GM10248 (cell line): ENCODE data around the gene FGF4.
"Not testable (repeated sequence)": the region's sequence is repeated elsewhere in the genome, so short reads cannot be mapped to it uniquely, and the experiment has no call there.

Experiments used
- CTCF ChIA-PET: fragments of 300-600 bp; sonication (Branson Sonifier 250); formaldehyde crosslinking; extraction: SDS; loops from one replicate; lab custom pipeline; 2021; ENCODE audit warnings: antibody characterized with exemption; lab: Yijun Ruan, JAX
- POLR2A ChIA-PET: fragments of 350-650 bp; sonication (Branson Sonifier 250); formaldehyde crosslinking; extraction: SDS; loops from one replicate; lab custom pipeline; 2020; ENCODE audit warnings: antibody characterized with exemption; lab: Yijun Ruan, JAX
- DNase-seq: peaks from one replicate; pipeline ENCODE4 v3.0.0; 2012; ENCODE audit errors: extremely low spot score
- CTCF ChIP-seq: IDR thresholded peaks from 2 replicates; pipeline ENCODE4 v1.5.1; 2012; ENCODE audit warnings: mild to moderate bottlenecking, low read depth; ENCODE audit errors: extremely low read depth, missing control alignments, control extremely low read depth

Gene FGF4

GRCh38 chr11:69778373-69778772 lies 3.2 kb upstream of the FGF4 start:
- TF ChIP-seq CTCF = no peak
- DNase-seq = no peak
- ChIA-PET CTCF (interaction anchor here (1.2 to 1.4 kb wide), 2 partner anchors 16 to 133 kb away, joined by 3 read pairs; no protein-coding TSS in a partner anchor), POLR2A (no interaction called here)

DNA sequence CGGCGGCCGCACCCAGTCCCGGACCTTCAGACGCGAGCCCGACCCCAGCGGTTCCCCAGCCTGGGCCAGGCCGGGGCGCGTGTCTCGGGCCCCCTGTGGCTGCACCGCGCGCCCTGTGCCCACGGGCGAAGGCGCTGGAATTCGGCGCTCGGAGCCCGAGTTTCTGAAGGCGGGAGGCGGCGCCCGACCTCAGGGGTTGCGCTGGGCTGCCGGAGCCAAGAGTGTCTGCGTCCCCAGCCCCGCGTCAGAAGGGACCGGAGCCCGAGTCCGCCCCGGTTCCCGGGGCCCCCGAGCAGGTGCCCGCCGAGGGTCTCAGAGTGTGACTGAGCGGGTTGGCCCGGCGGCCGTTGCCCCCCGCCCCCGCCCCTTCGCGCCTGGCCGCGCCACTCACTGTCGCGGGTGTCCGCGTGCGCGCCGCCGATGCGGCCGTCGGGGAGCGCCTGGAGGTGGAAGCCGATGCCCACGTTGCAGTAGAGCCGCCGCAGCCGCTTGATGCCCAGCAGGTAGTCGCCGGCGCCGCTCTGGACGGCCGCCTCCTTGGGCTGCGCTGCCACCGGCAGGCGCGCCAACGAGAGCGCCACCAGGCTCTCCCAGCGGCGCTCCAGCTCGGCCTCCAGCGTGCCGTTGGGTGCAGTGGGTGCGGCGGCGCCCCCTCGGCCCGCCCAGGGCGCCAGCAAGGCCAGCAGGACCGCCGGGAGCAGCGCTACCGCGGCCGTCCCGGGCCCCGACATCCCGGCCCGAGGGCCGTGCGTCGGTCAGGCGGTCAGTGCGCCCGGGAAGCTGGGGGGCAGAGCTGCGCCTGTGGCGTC lies 583 bp downstream of the FGF4 start:
- CTCF ChIA-PET = interaction anchor here (0.9 kb wide), 1 partner anchor 76 kb away, joined by 3 read pairs; no protein-coding TSS in a partner anchor
- POLR2A ChIA-PET = no interaction called here
- no peak for TF ChIP-seq CTCF
- DNase-seq = no peak

DNA sequence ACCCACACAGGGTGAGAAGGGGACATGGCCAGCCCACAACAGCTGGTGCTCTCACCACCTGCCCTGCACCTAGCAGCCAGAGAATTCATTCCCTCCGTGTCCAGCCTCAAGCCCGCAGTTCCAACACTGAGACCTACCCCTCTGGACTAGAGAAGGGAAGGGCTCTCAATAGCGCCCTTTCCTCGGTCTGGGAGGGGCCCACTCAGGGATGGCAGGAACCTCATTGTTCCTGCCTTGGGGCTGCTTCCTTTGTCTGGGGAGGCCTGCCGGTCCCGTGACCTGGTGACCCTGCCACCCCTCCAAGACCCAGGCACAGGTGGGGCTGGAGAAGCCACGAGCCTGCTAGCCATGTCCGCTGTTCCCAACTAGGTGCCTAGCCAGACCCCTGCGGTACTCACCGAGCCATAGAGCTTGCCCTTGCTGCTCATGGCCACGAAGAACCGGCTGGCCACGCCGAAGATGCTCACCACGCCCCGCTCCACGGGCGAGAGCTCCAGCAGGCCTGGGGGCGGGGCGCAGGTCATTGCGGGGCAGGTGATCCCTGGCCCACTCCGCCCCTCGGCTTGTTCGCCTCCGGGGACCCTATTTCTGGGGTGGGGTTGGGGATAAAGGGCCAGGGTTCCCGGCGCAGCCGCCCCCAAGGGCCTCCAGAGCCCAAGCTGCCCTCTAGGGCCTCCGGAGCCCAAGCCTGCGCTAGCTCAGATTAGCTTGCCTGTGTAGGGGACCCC lies 1.4 kb downstream of the FGF4 start:
- TF ChIP-seq CTCF = no peak
- no peak for DNase-seq
- ChIA-PET CTCF (interaction anchor here (0.9 kb wide), 1 partner anchor 77 kb away, joined by 3 read pairs; no protein-coding TSS in a partner anchor), POLR2A (no interaction called here)

GRCh38 chr11:69771466-69771865 lies 3.7 kb downstream of the FGF4 start:
- POLR2A ChIA-PET = no interaction called here
- TF ChIP-seq CTCF = no peak

DNA sequence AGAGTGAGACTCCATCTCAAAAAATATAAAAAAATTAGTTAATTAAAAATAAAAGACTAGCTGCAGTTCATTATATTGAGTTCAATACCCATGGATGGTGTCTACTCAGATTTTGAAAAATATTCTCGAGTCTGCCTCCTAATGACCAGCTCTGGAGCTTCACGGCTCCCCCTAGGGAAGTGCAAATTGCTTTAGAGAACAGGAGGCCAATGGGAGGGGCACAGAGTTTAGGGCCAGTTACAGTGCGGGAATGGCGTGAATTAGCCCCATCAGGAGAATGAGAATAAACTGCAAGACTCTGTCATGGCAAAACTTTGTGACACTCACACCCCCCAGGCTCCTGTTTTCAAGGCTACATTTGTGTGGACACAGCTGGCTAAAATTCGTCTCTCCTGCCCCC lies 4.6 kb downstream of the FGF4 start:
- POLR2A ChIA-PET = no interaction called here
- TF ChIP-seq CTCF = no peak
- CTCF ChIA-PET = interaction anchor here (0.7 kb wide), 1 partner anchor 11 kb away, joined by 3 read pairs; no protein-coding TSS in a partner anchor
- DNase-seq = no peak

More at GRCh38 chr11:69771466-69771865, 3.7 kb downstream of the FGF4 start:
- CTCF ChIA-PET = no interaction called here
- no peak for DNase-seq

DNA sequence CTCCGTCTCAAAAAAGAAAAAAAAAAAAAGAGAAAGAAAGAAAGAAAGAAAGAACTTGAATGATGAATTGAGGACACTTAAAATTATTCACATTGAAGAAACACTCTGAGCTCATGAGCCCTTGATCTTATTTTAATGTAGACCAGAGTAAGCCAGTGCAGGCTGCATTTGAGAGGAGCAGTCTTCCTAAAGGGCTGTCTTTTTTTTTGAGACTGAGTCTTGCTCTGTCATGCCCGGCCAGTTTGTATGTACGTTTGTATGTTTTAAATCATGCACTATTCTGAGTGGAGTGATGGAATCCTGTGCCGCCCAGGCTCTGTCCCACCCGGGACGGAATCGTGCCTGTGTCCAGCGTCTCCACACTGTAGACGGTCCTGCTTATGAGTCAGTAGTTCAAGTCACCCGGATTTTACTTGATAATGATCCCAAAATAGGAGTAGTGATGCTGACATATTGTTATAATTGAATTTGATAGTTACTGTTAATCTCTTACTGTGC lies 9.6 kb downstream of the FGF4 start:
- POLR2A ChIA-PET = no interaction called here
- no peak for DNase-seq
- TF ChIP-seq CTCF = no peak
- CTCF ChIA-PET = no interaction called here

- CTCF ChIA-PET, POLR2A ChIA-PET, DNase-seq: not testable (repeated sequence)
Measured at GRCh38 chr11:69764918-69765317, 10.2 kb downstream of the FGF4 start.
